ENCODE results near the gene TCF3. TPM values are rescaled to one million over a fixed set of nuclear protein-coding genes. Genes with fewer than 3 reads are reported as not detected.
"Not testable (repeated sequence)": the region's sequence is repeated elsewhere in the genome, so short reads cannot be mapped to it uniquely, and the experiment has no call there.

The TCF3 gene
- polyA plus RNA-seq, 3 donors = 81.6 to 91.5 (median 87.9) TPM

GRCh38 chr19:1673645-1674292 is 21.4 kb upstream of the TCF3 start:
- no peak for DNase-seq (ENCODE audit: low read depth in 3 of 3, low spot score in 2 of 3)

GRCh38 chr19:1672769-1673644 is 20.6 kb upstream of the TCF3 start:
- DNase-seq (ENCODE audit: low read depth in 3 of 3, low spot score in 2 of 3) = no peak

- DNase-seq (ENCODE audit: low read depth in 3 of 3, low spot score in 2 of 3) = no peak
Measured at GRCh38 chr19:1672038-1672768, 19.8 kb upstream of the TCF3 start.

- DNase-seq (ENCODE audit: low read depth in 3 of 3, low spot score in 2 of 3) = no peak
Measured at GRCh38 chr19:1671716-1672037, 19.3 kb upstream of the TCF3 start.

- not testable (repeated sequence) for DNase-seq (ENCODE audit: low read depth in 3 of 3, low spot score in 2 of 3)
Measured at GRCh38 chr19:1670747-1671146, 18.3 kb upstream of the TCF3 start.

GRCh38 chr19:1668486-1669270 is 16.3 kb upstream of the TCF3 start:
- no peak for DNase-seq (ENCODE audit: low read depth in 3 of 3, low spot score in 2 of 3)

GRCh38 chr19:1668048-1668485 is 15.7 kb upstream of the TCF3 start:
- no peak for DNase-seq (ENCODE audit: low read depth in 3 of 3, low spot score in 2 of 3)

- DNase-seq (ENCODE audit: low read depth in 3 of 3, low spot score in 2 of 3) = no peak
Measured at GRCh38 chr19:1665565-1666047, 13.2 kb upstream of the TCF3 start.

- no peak for DNase-seq (ENCODE audit: low read depth in 3 of 3, low spot score in 2 of 3)
Measured at GRCh38 chr19:1663852-1664251, 11.4 kb upstream of the TCF3 start.

GRCh38 chr19:1663227-1663626 is 10.8 kb upstream of the TCF3 start:
- not testable (repeated sequence) for DNase-seq (ENCODE audit: low read depth in 3 of 3, low spot score in 2 of 3)

GRCh38 chr19:1661995-1662394 is 9.6 kb upstream of the TCF3 start:
- no peak for DNase-seq (ENCODE audit: low read depth in 3 of 3, low spot score in 2 of 3)

- DNase-seq (ENCODE audit: low read depth in 3 of 3, low spot score in 2 of 3) = no peak
Measured at GRCh38 chr19:1659084-1659427, 6.6 kb upstream of the TCF3 start.

GRCh38 chr19:1658150-1659083 is 6.0 kb upstream of the TCF3 start:
- no peak for DNase-seq (ENCODE audit: low read depth in 3 of 3, low spot score in 2 of 3)

GRCh38 chr19:1657746-1658145 is 5.3 kb upstream of the TCF3 start:
- no peak for DNase-seq (ENCODE audit: low read depth in 3 of 3, low spot score in 2 of 3)

GRCh38 chr19:1656988-1657536 is 4.6 kb upstream of the TCF3 start:
- no peak for DNase-seq (ENCODE audit: low read depth in 3 of 3, low spot score in 2 of 3)

- DNase-seq (ENCODE audit: low read depth in 3 of 3, low spot score in 2 of 3) = no peak
Measured at GRCh38 chr19:1655987-1656608, 3.7 kb upstream of the TCF3 start.

- DNase-seq (ENCODE audit: low read depth in 3 of 3, low spot score in 2 of 3) = no peak
Measured at GRCh38 chr19:1655131-1655981, 2.9 kb upstream of the TCF3 start.

Data from right renal cortex interstitium (tissue), 3 donors.